ENCODE results near the gene COPS9.

DNA sequence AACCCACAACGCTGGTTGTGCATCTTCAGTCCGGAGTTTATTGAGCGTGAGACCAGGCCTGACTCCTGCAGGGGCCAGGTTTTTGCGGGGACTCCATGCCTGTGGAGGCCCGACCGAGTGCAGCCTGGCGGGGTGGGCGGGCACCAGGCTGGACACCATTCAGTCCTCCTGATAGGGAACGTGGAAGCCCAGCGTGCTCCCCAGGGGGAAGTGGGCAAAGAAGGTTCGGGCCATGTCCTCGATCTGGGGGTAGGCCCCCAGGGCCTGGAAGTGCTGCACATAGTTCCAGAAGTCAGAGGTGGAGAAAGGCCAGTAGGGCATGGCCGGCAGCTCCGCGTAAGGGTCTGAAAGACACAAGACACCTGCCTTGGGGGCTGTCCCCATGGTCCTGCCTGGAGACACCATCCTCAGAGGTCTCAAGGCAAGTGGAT lies 2.9 kb upstream of the COPS9 start:
- TF ChIP-seq, protein P1, sequence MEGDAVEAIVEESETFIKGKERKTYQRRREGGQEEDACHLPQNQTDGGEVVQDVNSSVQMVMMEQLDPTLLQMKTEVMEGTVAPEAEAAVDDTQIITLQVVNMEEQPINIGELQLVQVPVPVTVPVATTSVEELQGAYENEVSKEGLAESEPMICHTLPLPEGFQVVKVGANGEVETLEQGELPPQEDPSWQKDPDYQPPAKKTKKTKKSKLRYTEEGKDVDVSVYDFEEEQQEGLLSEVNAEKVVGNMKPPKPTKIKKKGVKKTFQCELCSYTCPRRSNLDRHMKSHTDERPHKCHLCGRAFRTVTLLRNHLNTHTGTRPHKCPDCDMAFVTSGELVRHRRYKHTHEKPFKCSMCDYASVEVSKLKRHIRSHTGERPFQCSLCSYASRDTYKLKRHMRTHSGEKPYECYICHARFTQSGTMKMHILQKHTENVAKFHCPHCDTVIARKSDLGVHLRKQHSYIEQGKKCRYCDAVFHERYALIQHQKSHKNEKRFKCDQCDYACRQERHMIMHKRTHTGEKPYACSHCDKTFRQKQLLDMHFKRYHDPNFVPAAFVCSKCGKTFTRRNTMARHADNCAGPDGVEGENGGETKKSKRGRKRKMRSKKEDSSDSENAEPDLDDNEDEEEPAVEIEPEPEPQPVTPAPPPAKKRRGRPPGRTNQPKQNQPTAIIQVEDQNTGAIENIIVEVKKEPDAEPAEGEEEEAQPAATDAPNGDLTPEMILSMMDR (IDR thresholded peaks at IDR 0.05): no peak
- TF ChIP-seq POLR2A (IDR thresholded peaks at IDR 0.05; ENCODE audit: low read depth): no peak

All from esophagus muscularis mucosa (tissue), 3 donors.